ENCODE results near the gene UBE2D1. TPM values are rescaled to one million over a fixed set of nuclear protein-coding genes. Genes with fewer than 3 reads are reported as not detected.

The UBE2D1 gene
- total and polyA plus RNA-seq, 2 donors (not counting 3 experiments of a cell fraction or from before 2014, with no cell fraction given), result 13.5 to 14.5 TPM

- Histone ChIP-seq H3K4me3 (replicated peaks in 1 of 3; ENCODE audit: insufficient read depth in 1 of 3, low read depth in 1 of 3, low read length in 3 of 3) (no peak overlapping the region), H3K9me3 (replicated peaks; ENCODE audit: control insufficient read depth, insufficient read depth, low read length) (no peaks in the 10 kb centered on the region), H3K9ac (replicated peaks; ENCODE audit: extremely low read depth, insufficient read depth, low read length) (no peak overlapping the region), H3K4me1 (ENCODE audit: control insufficient read depth, extremely low read depth, insufficient read depth, low read length) (no peaks in the 10 kb centered on the region), H3K79me2 (ENCODE audit: control insufficient read depth, insufficient read depth, low read length) (no peaks in the 10 kb centered on the region), H3K27ac (ENCODE audit: insufficient read depth, low read depth, low read length) (no peak overlapping the region), H3K4me2 (ENCODE audit: insufficient read depth, low read length) (no peak overlapping the region), H3K27me3 (ENCODE audit: control insufficient read depth in 2 of 2, insufficient read depth in 2 of 2, low read length in 2 of 2) (peaks cover 9 to 15% of the 10 kb centered on the region in 2 experiments), H3K36me3 (ENCODE audit: control insufficient read depth in 2 of 2, extremely low read depth in 1 of 2, insufficient read depth in 2 of 2, low read length in 2 of 2) (no peaks in the 10 kb centered on the region), H3K9me1 (replicated peaks; ENCODE audit: control insufficient read depth, extremely low read depth, insufficient read depth, low read length) (no peaks in the 10 kb centered on the region), H2AFZ (ENCODE audit: low read depth, low read length) (no peak overlapping the region), H4K20me1 (replicated peaks; ENCODE audit: control insufficient read depth, extremely low read depth, insufficient read depth, low read length) (no peaks in the 10 kb centered on the region)
- dilution Hi-C loops (cut with MboI; ENCODE audit: extremely low pct_ligation_motif_present, low sequenced_read_pairs) (no loop called here), intact Hi-C loops (cut with micrococcal nuclease) (loop anchor here (5.0 to 10.0 kb wide), 2 partner anchors 211 to 338 kb away; partner anchors contain the start of gene BICC1)
- CTCF ChIA-PET, result interaction anchor here (0.6 to 2.9 kb wide), 8 partner anchors 9 to 127 kb away, joined by 3 to 13 read pairs (median 3); partner anchors contain the start of gene TFAM
- no TSS peak for BruUV-seq (replicated peaks)
- no peak for DNase-seq (ENCODE audit: low read depth, low spot score)
- FAIRE-seq, result no peak
- POLR2A ChIA-PET, result no interaction called here
- TF ChIP-seq POLR2AphosphoS5 (IDR thresholded peaks at IDR 0.05; ENCODE audit: insufficient read depth, low read depth, low read length) (no peak), MYC (IDR thresholded peaks at IDR 0.05; ENCODE audit: low read depth, low read length) (no peak), GATA2 (IDR thresholded peaks at IDR 0.05; ENCODE audit: insufficient read depth, insufficient read length, low read depth, low read length) (no peak), JUN (IDR thresholded peaks at IDR 0.05; ENCODE audit: borderline replicate concordance, insufficient read depth, insufficient read length, low read depth) (no peak), CTCF (IDR thresholded peaks at IDR 0.05; ENCODE audit: extremely low read depth in 1 of 2, insufficient read depth in 1 of 2, low read depth in 1 of 2, low read length in 2 of 2) (no peak), EZH2 (IDR thresholded peaks at IDR 0.05; ENCODE audit: borderline replicate concordance, low read depth, low read length, severe bottlenecking) (no peak)
These were observed 30.6 kb upstream of the UBE2D1 start for GRCh38 chr10:58304099-58304633.
